GM20000 (cell line): ENCODE data around the gene FBXO21.
"Not testable (repeated sequence)": the region's sequence is repeated elsewhere in the genome, so short reads cannot be mapped to it uniquely, and the experiment has no call there.

Experiments
- DNase-seq: peaks from one replicate; pipeline ENCODE4 v3.0.0; 2012; ENCODE audit warnings: low spot score
- TF ChIP-seq, protein P1 (sequence below): IDR thresholded peaks from 2 replicates; pipeline ENCODE4 v1.5.1; 2012; ENCODE audit warnings: mild to moderate bottlenecking, control low read depth; ENCODE audit errors: extremely low read depth, missing control alignments

The FBXO21 gene

DNA sequence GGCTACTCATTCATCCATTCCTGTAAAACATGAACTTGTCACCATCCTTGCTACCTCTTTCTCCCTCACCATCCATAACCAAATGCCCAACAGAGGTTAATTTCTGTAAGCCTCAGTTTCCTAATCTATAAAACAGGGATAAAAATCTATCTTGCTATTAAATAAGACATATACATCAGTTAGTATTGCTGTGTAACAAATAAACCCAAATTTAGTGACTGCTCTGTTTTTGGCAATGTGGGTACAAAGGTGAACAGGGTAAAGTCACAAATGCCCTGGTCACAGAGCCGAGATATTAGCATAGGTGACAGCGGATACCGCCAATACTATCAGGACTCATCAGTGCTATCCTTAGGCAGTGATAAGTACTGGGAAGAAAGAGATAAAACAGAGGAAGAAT, 3.6 kb upstream of the FBXO21 start:
- DNase-seq, result no peak
- TF ChIP-seq, protein P1, sequence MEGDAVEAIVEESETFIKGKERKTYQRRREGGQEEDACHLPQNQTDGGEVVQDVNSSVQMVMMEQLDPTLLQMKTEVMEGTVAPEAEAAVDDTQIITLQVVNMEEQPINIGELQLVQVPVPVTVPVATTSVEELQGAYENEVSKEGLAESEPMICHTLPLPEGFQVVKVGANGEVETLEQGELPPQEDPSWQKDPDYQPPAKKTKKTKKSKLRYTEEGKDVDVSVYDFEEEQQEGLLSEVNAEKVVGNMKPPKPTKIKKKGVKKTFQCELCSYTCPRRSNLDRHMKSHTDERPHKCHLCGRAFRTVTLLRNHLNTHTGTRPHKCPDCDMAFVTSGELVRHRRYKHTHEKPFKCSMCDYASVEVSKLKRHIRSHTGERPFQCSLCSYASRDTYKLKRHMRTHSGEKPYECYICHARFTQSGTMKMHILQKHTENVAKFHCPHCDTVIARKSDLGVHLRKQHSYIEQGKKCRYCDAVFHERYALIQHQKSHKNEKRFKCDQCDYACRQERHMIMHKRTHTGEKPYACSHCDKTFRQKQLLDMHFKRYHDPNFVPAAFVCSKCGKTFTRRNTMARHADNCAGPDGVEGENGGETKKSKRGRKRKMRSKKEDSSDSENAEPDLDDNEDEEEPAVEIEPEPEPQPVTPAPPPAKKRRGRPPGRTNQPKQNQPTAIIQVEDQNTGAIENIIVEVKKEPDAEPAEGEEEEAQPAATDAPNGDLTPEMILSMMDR, result no peak

DNA sequence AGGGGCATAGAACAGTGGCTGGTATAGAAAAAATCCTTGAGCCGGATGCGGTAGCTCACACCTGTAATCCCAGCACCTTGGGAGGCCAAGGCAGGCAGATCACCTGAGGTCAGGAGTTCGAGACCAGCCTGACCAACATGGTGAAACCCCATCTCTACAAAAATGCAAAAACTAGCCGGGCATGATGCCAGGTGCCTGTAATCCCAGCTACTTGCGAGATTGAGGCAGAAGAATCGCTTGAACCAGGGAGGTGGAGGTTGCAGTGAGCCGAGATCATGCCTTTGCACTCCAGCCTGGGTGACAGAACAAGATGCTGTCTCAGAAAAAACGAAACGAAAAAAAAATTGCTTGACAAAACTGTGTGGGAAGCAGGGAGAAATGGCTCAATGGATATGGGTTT, 2.3 kb upstream of the FBXO21 start:
- not testable (repeated sequence) for DNase-seq

DNA sequence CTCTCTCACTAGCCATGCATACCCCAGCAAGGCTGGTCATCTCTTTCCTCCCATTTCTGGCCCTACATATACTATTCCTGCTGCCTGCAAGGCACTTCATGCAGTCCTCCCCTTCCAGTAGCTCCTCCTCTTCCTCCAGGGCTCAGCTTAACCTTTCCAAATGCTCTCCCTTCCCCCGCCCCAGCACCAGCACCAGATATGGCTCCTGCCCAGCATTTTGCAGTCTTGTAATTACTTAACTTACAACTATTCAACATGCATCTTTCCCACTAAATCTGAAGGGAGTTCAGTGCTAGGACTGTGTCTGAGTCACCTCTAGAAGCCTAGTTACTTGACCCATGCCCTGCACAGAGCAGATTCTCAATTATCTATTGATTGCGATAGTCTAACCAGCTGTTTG, 1.8 kb upstream of the FBXO21 start:
- TF ChIP-seq, protein P1, result no peak
- DNase-seq, result no peak

DNA sequence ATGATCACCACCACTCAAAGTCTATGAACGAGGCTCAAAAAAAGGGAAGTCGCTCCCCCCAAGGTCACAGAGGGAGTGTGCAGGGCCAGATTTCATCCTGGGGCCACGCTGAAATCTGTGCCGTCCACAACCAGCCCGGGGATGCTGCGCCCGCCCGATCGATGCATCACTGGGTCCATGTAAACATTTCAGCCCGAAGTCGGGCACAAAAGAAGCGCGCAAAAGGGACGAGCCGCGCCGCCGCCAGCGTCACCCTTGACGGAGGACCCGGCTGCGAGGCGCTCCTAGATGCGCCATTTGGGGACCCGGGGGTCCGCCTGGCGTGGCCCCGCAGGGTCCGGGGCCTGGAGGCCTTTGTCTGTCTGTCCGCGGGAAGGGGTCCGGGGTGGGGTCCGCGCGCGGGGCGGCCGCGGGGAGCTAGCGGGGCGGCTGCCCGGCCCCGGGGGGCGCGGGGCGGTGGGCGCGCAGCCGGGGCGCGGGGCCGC, 503 bp downstream of the FBXO21 start:
- TF ChIP-seq, protein P1, result no peak
- peak; percentile 65 for DNase-seq

DNA sequence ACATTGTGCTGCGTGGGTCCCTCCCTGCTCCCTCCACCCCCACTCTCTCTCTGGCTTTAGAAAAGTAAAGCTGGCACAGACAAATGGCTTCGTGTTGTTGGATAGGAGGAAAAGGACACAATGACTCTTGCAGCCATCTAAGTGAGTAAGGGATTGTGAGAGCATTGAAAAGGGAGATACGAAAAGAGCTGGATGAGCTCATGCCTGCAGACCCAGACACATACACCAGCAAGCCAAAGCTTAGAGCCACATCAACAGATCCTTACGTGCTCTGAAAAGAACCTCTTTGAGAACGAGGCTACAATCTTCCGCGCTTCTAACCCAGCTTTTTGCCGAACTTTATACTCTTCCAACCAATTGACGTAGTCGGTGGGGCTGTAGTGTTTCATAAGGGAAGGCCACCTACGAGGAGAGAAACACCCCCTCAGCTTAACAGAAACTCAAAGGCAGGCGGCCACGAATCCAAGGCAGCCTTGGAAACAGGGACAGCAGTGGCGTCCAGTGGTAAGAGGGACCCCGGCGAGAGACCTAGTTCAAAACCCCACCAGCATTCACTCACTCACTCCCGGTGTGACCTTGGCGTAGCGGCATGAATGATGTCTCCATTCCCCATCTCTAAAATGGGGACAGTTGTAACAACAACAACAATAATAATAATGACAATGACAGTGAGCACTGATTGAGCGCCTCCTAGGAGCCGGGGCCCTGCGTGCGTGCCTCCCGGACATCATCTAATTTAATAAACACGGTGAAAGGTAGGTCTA, 1.1 kb downstream of the FBXO21 start:
- DNase-seq, result no peak
- TF ChIP-seq, protein P1, result no peak

DNA sequence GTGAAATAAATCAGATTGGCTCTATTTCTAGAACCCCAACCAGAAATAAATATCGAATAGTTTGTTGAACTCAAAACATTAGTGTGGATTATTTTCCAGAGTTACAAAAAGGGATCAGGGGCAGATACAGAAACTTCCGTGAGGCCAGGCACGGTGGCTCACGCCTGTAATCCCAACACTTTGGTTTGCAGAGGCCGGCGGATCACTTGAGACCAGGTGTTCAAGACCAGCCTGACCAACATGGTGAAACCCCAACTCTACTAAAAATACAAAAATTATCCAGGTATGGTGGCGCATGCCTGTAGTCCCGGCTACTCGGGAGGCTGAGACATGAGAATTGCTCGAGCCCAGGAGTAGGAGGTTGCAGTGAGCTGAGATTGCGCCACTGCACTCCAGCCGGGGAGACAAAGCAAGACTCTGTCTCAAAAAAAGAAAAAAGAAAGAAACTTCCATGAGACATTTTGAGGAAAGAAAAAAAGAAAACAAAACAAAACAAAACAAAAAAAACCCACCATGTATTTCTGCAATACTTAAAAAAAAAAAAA, 2.1 kb downstream of the FBXO21 start:
- DNase-seq, result no peak
- TF ChIP-seq, protein P1, result no peak

DNA sequence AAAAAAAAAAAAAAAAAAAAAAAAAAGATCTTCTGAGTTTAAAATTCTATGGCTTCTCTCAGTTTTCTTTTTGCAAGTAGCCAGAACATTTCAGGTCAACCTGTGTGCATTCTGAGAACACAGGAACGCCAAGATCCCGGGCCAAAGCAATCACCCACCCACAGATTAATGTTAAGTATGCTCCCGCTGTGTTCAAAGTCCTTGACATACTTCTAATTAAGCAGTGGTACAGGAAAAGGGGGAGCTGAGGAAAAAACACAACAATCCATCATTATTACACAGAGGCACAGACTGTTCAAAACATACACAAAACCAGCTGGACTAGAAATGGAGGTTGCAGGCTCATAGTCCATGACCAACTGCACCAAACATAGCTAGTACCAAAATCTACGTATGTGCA, 2.8 kb downstream of the FBXO21 start:
- TF ChIP-seq, protein P1, result no peak
- DNase-seq, result no peak

DNA sequence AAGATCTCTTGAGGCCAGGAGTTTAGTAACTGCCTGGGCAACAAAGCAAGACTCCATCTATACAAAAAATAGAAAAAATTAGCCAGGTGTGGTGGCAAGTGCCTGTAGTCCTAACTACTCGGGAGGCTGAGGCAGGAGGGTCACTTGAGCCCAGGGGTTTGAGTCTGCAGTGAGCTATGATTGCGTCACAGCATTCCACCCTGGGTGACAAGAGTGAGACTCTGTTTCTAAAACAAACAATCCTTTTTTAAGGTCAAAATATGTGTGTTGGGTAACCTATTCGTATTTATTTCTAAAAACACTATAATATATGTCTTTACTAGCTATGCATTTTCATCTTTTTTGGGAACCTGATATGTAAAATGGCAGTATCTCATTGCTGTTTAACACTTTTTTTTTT, 7.4 kb downstream of the FBXO21 start:
- TF ChIP-seq, protein P1, result no peak
- no peak for DNase-seq

DNA sequence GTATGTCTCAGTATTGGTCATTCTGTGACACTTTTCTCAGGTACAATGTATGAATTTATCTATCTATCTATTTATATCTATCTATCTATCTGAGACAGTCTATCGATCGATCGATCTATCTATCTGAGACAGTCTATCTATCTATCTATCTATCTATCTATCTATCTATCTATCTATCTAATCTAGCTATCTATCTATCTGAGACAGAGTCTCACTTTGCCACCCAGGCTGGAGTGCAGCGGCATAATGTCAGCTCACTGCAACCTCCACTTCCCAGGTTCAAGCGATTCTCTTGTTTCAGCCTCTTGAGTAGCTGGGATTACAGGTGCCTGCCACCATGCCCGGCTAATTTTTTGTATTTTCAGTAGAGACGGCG, 8.8 kb downstream of the FBXO21 start:
- not testable (repeated sequence) for DNase-seq
